Ishikawa (cell line): ENCODE measurements around the gene PTPN14.

ENCODE experiments used
- CEBPB ChIP-seq: IDR thresholded peaks from 2 replicates; pipeline ENCODE4 v1.6.1; 2012
- CREB1 ChIP-seq: IDR thresholded peaks from 2 replicates; pipeline ENCODE4 v1.6.1; 2012; ENCODE audit warnings: low read depth
- EGR1 ChIP-seq: IDR thresholded peaks from 2 replicates; pipeline ENCODE4 v1.6.1; 2012
- EP300 ChIP-seq: IDR thresholded peaks from 2 replicates; pipeline ENCODE4 v1.6.1; 2012; ENCODE audit warnings: borderline replicate concordance
- FOXM1 ChIP-seq: IDR thresholded peaks from 2 replicates; pipeline ENCODE4 v1.6.1; 2012; ENCODE audit warnings: low read depth, borderline replicate concordance
- MAX ChIP-seq: IDR thresholded peaks from 2 replicates; pipeline ENCODE4 v1.6.1; 2012
- NFIC ChIP-seq: IDR thresholded peaks from 2 replicates; pipeline ENCODE4 v1.6.1; 2012
- RAD21 ChIP-seq: IDR thresholded peaks from 2 replicates; pipeline ENCODE4 v1.6.1; 2012; ENCODE audit warnings: low read depth
- REST ChIP-seq: IDR thresholded peaks from 2 replicates; pipeline ENCODE4 v1.6.1; 2012; ENCODE audit warnings: low read depth, mild to moderate bottlenecking
- TAF1 ChIP-seq: IDR thresholded peaks from 2 replicates; pipeline ENCODE4 v1.6.1; 2012; ENCODE audit warnings: low read depth, mild to moderate bottlenecking
- TCF12 ChIP-seq: IDR thresholded peaks from 2 replicates; pipeline ENCODE4 v1.6.1; 2012; ENCODE audit warnings: low read depth
- TEAD4 ChIP-seq: IDR thresholded peaks from 2 replicates; pipeline ENCODE4 v1.6.1; 2012
- USF1 ChIP-seq: IDR thresholded peaks from 2 replicates; pipeline ENCODE4 v1.6.1; 2012
- YY1 ChIP-seq: IDR thresholded peaks from 2 replicates; pipeline ENCODE4 v1.6.1; 2012; ENCODE audit warnings: low read depth
- ZBTB7A ChIP-seq: IDR thresholded peaks from 2 replicates; pipeline ENCODE4 v1.6.1; 2012; ENCODE audit warnings: low read depth

PTPN14 gene

GRCh38 chr1:214337511-214337910 is 213.9 kb downstream of the PTPN14 start:
- no peak for TF ChIP-seq TEAD4
- no peak for TF ChIP-seq TAF1
- TF ChIP-seq RAD21: no peak
- TF ChIP-seq ZBTB7A: no peak
- TF ChIP-seq MAX: no peak
- no peak for TF ChIP-seq EGR1
- no peak for TF ChIP-seq NFIC
- no peak for TF ChIP-seq YY1
- TF ChIP-seq EP300: no peak

DNA sequence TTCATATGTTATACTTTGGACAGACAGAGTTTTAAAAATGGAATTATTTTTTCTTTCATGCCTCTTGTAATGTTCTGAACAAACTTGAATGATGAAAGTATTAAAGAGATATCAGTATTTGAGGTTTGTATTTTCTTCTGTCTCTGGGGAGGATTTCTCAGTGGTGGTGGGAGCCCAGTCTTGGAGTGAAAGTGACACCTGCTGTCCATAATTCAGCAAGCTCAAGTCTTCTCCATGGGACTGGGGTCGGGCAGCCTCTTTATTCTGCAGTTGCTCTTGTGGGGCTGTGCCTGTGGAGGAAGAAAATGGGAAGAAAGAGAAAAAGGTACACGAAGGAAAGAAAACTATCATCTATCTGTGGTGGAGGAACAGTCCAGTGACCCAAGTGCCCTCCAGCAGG is 214.4 kb downstream of the PTPN14 start:
- TF ChIP-seq EP300 (no peak), RAD21 (no peak), FOXM1 (no peak), TEAD4 (no peak), NFIC (no peak), USF1 (no peak), MAX (no peak)

- TF ChIP-seq CREB1 (no peak), NFIC (no peak), TEAD4 (no peak), REST (no peak), EGR1 (no peak)
These were observed 215.8 kb downstream of the PTPN14 start for GRCh38 chr1:214335567-214335966.

DNA sequence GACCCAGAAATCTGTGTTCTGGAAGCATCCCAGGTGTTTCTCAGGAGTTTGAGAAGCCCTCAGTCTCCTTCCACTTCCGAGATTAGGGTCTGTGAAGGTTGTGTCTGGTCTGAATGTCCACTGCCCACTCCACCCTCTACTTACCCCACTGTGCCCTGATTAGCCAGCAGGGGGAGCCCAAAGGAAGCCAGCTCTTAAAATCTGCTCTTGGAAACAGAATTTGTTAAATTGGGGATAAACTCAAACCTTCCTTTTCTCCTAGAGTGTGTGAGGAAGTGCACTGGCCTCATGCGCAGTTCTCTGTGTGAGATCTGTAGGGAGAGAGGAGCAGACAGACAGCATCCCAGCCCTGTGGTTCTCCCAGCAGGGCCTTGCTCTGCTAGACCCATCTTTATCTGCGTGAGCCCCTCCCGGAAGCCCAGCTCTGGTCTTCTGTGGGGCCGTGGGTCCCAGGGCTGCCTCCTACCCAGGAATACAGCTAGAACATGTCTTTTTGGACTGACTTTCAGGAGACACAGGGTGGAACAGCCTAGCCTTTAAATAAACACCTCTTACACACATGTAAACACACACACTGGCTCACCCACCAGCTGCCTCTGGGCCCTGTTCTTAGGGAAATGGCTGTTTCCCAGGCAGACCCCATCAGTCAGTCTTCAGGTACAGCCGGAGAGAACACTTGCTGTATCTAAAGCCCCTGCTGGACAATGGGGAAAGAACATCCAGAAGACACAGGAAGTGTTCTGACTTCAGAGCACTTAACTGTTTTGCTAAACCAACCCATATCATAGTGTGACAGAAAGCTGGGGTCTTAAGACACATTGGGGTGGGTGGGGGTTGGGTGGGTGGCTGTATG is 218.2 kb downstream of the PTPN14 start:
- TF ChIP-seq EP300 (no peak), NFIC (no peak), RAD21 (peak; percentile 79), EGR1 (no peak)

- TF ChIP-seq EP300 (no peak), ZBTB7A (no peak), RAD21 (peak; percentile 62), TEAD4 (no peak)
These were observed 219.5 kb downstream of the PTPN14 start for GRCh38 chr1:214331827-214332423.

GRCh38 chr1:214331180-214331579 is 220.2 kb downstream of the PTPN14 start:
- TF ChIP-seq TEAD4 (no peak), MAX (no peak), NFIC (no peak), RAD21 (no peak), FOXM1 (no peak), CREB1 (no peak), USF1 (no peak), CEBPB (no peak), ZBTB7A (no peak), EP300 (no peak), TCF12 (no peak), EGR1 (no peak), YY1 (no peak), TAF1 (no peak), REST (no peak)
